Suppressor macrophage treated with lipopolysaccharide for 1 hour (primary cell): ENCODE measurements around the gene NKAIN2.
"Not testable (repeated sequence)": the region's sequence is repeated elsewhere in the genome, so short reads cannot be mapped to it uniquely, and the experiment has no call there.

Experiments used
- DNase-seq, 3 donors: peaks; one replicate each; pipeline ENCODE4 v3.0.0-alpha.2; 2020 to 2022

Gene NKAIN2

DNA sequence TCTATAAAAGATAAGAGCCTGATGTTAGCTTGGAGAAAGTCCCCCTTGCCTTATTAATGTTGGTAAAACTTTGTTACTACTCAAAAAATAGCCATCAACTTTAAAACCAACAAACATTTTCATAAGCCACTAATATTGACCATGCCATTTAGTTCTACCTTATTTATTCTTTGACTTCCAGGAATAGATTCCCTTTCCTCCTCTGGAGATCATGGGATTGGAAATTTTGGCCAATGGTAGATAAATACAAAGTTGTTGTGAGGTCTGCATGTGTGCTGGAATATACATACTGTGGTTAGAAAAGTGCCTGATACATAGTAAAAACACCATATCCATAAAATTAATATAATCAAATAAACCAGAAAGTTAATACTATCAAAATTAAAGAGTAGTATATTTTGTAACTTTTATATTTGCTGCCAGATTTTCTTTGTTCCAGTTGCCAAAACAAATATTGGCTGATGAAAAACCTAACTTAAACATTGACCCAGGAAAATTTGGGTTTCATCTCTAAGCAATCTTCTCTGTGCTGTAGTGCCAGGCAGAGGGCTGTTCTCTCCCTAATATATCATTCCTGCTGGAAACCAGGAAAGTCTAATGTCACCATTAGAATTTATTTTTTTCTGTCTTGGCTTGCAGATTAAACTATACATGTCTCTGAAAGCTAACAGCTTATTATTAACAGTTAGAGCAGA is 169.1 kb downstream of the NKAIN2 start:
- DNase-seq: no peak

GRCh38 chr6:123980311-123980710 is 176.6 kb downstream of the NKAIN2 start:
- DNase-seq: no peak

DNA sequence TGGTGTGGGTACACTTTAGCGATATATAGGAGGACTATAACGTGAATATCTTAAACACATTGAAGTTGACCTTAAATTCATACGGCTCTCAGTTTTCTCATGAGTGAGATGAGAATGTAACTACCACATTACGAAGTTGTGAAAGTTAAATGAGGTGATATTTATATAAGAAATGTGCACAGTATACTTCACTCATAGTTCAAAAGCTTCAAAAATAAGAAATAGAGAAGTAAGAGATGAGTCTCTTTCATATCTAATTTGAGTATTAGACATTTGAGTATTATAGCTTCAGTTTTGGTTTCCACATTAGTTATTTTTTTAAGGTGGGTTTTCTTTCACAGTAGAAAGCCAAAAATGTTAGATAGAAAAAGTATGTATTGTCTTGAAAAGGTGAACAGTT is 183.3 kb downstream of the NKAIN2 start:
- no peak for DNase-seq

DNA sequence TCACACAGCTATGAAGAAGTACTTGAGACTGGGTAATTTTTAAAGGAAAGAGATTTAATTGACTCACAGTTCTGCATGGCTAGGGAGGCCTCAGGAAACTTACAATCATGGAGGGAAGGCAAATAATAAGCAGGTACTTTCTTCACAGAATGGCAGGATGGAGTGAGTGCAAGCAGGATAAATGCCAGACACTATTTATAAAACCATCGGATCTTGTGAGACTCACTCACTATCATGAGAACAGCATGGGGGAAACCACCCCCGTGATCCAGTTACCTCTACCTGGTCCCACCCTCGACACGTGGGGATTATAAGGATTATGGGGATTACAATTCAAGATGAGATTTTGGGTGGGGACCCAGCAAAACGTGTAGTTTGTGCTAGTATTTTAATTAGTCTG is 186.3 kb downstream of the NKAIN2 start:
- DNase-seq: not testable (repeated sequence)

DNA sequence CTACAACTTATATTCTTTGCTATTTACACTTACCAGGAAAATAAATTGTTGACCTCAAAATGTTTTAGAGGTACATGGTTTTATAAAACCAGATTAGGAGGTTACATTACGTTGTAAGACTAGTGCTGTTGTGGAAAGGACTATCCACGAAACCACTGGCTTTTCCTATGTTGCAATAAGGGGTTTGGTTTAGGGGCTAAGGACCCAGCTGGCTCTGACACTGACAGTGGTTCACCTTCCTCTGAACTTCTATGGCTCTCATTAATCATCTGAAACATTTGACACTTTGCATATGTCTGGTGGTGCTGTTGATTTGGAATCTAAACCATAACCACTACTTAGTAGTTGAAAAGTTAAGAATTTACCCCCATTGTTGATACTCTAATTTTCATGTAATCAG is 186.7 kb downstream of the NKAIN2 start:
- DNase-seq: no peak

- no peak for DNase-seq
Observed at GRCh38 chr6:123994168-123994567, 190.5 kb downstream of the NKAIN2 start.

GRCh38 chr6:123994891-123995635 is 191.4 kb downstream of the NKAIN2 start:
- DNase-seq: no peak

GRCh38 chr6:123997223-123997622 is 193.6 kb downstream of the NKAIN2 start:
- DNase-seq: no peak

DNA sequence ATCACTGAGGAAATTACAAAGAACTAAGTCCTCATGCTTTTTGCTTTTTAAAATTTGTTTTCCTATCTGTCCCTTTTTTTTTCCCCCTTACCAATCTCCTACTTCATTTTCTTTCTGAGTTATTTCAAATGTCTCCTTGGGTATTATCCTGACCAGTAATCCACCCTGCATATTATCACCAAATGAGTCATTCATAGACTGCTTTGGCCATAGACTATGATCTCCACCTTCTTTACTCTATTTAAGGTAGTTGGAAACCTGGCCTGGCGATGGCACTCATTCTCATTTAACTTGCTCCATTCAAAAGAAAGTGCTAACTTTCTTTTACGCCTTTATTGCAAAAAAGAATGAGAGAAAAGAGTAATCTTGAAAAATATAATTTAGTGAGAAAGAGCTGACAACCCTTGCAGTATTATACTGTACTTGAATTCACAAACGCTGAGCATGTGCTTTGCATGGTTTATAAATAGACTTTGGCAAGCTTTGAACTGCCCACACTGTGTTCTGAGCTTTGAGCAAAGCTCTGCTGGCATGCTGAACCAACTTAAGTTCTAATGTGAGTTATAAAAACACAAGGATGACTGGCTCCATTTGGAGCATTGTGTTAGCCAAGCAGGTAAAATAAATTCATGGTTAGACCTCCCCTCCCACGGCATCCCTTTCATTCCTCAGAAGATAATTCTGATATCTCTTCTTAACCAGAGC is 198.9 kb downstream of the NKAIN2 start:
- no peak for DNase-seq

DNA sequence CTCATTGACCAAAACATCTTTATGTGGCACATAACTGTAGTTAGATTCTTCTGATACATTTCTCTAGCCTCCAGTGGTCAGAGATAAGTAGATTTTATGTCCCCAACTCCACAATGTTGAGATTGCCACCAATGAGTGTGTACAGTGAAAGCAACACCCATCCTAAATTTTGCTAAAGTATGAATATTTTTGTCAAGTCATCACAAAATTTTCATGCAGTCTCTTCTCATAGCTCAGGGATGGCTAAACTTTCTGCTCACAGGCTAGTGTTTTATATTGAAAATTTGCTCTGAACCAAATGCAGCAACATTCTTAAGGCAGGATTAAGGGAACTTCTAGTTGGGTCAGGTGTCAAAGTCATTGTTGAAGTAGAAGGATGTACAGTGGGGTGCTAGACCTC is 203.6 kb downstream of the NKAIN2 start:
- DNase-seq: no peak

DNA sequence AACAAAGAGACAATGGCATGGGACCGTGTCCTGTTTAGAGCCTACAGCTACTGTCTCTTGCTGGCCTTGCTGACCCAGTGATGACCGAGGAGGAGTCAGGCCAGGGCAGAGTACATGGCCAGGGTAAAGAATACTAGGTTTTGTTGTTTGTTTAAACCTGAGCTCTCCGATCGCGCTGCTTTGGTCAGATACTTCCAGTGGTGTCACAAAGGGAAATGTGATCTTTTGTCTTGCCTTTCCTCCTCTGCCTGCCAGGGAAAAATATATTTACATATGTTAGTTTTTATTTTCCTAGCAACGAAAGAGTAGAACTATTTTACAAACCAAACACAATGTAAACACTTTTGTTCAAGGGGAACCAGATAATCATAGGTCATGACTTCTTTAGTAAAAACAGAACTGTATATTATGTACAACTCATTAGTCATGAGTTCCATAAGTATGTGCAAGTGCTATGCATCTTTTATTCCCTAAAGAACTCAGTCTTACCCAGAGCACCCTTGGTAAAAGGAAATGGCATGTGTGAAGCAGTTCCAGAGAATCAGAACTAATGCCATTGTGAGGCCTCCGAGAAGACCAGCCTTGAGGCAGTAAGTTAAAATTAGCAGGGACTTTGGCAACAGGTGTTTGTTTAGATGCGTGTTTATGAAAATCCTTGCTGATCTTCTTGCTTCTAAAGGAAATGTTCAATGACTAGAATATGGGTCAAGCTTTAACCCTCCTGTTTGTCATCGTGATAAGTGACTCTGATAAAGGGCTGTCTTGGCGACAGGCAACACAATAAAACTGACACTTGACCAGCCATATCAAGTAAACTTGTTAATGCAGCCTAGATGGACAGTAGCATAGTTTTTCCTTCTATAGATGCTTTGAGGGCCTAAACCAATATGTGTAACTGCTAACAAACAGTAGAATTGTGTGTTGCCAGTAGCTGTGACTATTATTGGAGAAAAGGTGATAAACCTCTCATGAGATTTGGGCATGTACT is 204.6 kb downstream of the NKAIN2 start:
- no peak for DNase-seq

DNA sequence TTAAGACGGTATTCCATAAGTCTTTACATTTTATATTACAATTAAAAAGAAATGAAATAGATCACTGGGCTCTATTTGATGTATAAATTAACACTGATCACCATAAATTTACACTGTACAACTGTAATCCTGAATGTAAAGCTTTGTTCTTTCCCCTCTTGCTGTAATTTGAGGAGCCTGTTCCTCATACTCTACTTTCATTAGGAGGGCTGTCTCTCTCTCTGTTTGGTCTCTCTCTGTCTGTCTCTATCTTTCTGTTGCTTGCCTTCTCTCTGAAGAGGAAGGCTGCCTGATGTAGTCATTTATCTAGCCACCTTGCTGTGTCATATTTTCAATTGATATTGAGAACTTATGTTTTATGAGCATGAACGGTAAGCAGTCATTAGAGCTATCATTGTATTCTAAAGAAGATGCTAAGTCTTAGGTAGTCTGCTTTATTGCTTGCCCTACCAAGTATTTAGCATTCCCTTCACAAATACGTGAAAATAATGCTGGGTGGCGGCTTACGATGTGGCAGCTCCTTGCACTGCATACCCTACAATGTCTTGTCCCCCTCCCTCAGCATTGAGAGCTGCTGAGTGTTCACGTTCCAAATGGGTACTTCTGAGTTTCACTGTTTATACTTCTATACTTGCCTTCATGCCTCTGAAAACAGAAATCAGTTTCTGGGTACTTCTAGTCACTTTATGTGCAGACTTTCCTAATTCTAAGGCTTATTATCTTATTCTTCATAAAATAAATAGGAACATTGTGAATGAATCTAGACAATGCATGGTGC is 205.5 kb downstream of the NKAIN2 start:
- DNase-seq: no peak

GRCh38 chr6:124010574-124010973 is 206.9 kb downstream of the NKAIN2 start:
- DNase-seq: no peak

DNA sequence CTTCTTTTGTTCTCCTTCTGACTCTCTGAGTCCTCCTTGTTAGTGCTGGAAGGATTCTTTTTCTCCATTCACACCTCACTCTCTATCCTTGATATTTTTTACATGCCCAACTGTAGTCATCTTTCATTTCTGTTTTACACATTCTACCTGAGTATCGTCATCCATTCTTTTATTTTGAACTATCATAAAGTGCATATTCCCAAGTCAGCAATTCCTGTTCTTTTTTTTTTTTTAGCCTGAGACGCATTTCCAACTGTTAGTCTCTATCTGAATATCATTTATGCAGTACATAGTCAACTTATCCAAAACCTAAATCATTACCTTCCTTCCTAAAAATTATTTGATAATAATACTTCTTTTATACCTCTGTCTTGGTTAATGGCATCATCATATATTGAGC is 207.5 kb downstream of the NKAIN2 start:
- no peak for DNase-seq

GRCh38 chr6:124022051-124022450 is 218.4 kb downstream of the NKAIN2 start:
- DNase-seq: not testable (repeated sequence)

- no peak for DNase-seq
Observed at GRCh38 chr6:124022641-124023040, 219.0 kb downstream of the NKAIN2 start.

- DNase-seq: no peak
Observed at GRCh38 chr6:124026694-124027093, 223.0 kb downstream of the NKAIN2 start.

GRCh38 chr6:124027392-124027791 is 223.7 kb downstream of the NKAIN2 start:
- no peak for DNase-seq

GRCh38 chr6:124028117-124028516 is 224.5 kb downstream of the NKAIN2 start:
- DNase-seq: no peak

DNA sequence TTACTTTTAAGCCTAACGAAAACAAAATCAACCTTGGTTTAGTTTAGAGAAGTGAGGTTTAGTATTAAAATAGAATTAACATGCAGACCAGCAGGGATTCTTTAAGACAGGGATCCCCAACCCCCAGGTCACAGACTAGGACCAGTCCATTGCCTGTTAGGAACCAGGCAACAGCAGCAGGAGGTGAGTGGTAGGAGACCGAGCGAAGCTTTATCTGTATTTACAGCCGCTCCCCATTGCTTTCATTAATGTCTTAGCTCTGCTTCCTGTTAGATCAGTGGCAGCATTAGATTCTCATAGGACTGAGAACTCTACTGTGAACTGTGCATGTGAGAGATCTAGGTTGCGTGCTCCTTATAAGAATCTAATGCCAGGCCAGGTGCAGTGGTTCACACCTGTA is 225.9 kb downstream of the NKAIN2 start:
- DNase-seq: no peak

- DNase-seq: no peak
Observed at GRCh38 chr6:124033501-124033900, 229.8 kb downstream of the NKAIN2 start.

DNA sequence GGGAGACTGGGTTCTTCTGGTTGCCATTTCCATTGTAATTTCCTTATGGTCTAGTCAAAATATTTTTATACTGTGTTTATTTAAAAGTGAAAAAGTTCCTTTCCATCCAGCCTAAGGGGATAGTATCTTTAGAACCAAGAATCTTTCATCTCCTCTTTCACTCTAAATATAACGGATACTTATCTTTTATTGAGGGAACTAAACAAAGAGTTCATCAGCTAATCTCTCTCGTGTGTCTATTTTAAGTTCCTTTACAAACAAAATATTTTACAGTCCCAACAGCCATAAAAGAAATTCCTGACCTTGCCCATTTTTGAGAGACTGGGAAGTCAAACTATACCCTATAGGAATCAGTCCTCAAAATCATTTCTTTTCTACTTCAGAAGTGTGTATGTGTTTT is 232.7 kb downstream of the NKAIN2 start:
- no peak for DNase-seq
